NCI-H1092 treated with DMSO at 0.1 percent for 48 hours (cell line): ENCODE measurements around the gene DYSF.
"Not testable (repeated sequence)": the region's sequence is repeated elsewhere in the genome, so short reads cannot be mapped to it uniquely, and the experiment has no call there.

ENCODE experiments used
- DNase-seq: peaks from one replicate; lab custom pipeline; 2025; lab: John Stamatoyannopoulos, UW

Gene DYSF

DNA sequence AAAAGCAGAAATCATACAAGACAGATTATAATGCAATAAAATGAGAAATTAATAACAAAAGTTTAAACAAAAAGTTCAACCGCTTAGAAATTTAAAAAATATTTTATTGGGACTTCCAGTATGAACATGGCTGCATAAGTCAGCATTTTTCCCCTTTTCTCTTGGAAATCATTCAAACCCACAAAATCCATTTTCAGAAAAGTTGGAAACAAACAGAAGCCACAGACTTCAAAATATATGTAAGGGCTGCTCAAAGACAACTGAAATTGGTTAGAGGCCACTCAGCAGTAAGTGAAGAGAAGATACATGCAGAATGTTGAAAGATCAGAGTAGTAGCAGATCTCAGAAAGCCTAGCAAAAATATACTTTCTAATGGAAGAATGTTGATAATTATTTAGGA, 194.0 kb downstream of the DYSF start:
- no peak for DNase-seq

GRCh38 chr2:71655498-71655897, 202.1 kb downstream of the DYSF start:
- DNase-seq = no peak

DNA sequence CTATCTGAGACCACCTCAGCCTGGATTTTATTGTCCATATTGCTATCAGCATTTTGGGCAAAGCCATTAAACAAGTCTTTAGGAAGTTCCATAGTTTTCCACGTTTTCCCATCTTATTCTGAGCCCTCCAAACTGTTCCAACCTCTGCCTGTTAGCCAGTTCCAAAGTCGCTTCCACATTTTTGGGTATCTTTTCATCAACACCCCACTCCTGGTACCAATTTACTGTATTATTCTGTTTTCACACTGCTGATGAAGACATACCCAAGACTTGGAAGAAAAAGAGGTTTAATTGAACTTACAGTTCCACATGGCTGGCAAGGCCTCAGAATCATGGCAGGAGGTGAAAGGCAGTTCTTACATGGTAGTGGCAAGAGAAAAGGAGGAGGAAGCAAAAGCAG, 204.9 kb downstream of the DYSF start:
- DNase-seq = not testable (repeated sequence)

DNA sequence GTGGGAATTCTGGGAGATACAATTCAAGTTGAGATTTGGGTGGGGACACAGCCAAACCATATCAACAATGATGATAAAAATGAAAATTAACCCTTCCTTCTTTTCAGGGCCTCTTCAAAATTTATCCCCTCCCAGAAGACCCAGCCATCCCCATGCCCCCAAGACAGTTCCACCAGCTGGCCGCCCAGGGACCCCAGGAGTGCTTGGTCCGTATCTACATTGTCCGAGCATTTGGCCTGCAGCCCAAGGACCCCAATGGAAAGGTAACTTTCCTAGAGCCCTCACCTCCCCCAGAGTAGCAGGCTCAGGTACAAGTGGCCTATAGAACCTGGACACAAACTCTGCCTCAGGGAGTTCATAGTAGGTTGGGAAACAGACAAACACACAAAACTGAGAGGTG, 205.4 kb downstream of the DYSF start:
- no peak for DNase-seq

DNA sequence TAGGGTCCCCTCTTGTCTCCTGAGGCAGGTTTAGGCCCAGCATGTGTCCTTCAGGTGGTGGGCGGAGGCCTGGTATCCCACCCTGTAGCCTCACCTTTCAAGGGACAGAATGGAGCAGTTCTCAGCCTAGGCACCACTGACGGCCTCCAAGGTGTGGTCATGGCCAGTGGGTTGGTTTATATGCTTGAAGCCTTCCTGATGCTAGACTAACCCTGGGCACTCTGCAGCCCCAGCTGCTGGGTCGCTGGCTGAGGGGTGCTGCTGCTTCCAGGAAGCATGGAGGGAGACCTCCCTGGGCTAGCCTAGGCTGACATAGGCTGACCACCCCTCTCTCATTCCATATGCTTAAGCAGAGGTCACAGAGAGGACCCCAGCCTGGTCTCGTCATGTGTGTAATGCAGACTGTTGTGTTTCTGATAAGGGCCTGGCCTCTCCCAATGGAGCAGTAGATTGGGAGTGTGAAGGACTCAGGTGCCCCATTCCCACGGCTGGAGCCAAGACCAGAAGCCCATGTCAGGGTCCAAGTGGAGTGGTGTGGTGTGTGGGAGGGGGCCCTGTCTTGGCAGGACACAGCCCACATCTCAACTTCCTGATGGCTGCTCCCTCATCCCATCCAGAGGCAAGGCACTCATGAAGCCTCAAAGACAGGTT, 206.6 kb downstream of the DYSF start:
- no peak for DNase-seq

DNA sequence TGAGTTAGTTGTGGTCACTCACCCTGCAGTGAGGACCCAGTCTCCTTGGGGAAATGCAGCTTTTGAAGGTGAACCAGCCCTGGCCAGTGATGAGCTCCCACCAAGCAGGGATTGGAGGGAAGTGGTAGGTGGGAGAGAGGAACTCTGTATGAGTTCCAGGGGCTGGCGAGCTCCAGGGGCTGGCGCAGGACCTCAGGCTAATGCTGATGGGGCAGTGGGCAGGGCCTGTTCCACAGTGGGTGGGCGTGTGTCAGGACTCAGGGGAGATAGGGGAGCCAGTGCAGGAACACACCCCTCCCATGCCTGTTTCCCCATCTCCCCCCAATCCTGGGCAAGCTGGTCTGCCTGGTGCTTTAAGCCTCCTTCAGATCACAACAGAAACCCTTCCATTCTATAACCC, 208.4 kb downstream of the DYSF start:
- no peak for DNase-seq

DNA sequence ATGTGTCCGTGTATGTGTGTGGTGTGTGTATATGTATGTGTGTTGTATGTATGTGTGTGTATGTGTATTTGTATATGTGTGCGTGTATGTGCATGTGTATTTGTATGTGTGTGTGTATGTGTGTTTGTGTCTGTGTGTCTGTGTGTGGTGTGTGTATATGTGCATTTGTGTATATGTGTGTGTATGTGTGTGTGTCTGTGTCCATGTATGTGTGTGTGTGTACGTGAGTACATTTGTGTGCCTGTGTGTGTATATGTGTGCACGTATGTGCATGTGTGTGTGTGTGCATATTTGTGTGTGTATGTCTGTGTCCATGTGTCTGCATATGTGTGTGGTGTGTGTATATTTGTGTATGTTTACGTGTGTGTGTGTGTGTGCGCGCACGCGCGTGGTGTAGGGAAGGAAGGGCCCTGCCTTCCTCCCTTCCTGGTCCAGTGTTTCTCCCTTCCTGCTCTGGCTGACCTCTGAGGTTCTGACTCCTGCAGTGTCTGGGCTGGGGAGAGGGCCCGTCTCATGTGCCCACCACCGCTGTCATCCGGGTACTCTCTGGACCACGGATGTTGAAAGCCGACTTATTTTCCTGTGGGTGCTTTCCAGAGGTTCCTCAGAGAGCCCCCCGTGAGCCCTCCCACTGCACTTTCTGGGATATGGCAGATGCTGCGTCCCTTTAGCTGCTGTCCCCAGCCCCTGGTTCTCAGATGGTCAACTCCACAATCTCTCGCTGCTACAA, 209.5 kb downstream of the DYSF start:
- no peak for DNase-seq

DNA sequence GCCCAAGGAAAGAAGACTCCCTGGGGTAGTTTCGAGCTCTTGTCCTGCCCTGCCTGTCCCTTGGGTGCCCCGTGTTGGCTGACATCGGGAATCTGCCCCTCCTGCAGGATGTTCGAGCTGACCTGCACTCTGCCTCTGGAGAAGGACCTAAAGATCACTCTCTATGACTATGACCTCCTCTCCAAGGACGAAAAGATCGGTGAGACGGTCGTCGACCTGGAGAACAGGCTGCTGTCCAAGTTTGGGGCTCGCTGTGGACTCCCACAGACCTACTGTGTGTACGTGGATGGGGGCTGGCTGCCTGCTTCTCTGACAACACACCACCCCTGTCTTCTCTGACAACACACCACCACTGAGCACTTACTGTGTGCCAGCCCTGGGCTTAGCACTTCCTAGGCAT, 210.8 kb downstream of the DYSF start:
- DNase-seq = no peak

GRCh38 chr2:71665168-71666093, 212.1 kb downstream of the DYSF start:
- no peak for DNase-seq

DNA sequence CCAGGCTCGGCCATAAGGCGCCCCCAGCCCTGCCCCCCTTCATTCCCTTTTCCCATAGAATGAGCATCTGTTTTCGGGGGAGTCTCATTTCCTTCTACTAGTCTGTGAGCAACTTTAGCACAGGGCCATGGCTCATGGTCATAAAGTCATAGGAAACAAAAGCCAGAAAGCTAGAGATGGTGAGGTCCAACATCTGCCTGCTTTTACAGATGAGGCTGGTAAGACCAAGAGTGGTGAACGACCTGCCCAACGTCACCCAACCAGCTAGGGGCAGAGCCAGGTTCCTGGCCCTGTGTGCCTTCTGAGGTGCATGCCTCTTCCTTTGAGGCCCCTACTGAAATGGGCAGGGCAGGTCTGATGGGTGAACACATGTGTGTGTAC, 212.7 kb downstream of the DYSF start:
- no peak for DNase-seq

- no peak for DNase-seq
These were observed 214.2 kb downstream of the DYSF start for GRCh38 chr2:71667256-71668182.

GRCh38 chr2:71668326-71669057, 215.1 kb downstream of the DYSF start:
- DNase-seq = no peak

DNA sequence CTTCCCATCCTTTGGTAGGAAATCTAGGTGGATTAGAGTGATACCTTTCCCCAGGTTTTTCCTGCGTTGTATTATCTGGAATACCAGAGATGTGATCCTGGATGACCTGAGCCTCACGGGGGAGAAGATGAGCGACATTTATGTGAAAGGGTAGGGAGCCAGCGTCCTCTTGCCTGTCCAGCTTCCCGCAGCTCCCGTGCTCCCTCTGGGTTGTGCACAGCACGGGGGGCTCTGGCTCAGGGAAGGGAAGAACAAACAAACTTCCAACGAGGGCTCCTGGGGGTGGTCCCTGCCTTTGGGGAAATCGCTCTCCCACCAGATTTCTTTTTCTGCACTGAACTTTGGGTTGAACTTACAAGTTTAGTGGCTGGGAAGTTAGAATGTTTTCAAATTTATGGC, 215.7 kb downstream of the DYSF start:
- DNase-seq = no peak

DNA sequence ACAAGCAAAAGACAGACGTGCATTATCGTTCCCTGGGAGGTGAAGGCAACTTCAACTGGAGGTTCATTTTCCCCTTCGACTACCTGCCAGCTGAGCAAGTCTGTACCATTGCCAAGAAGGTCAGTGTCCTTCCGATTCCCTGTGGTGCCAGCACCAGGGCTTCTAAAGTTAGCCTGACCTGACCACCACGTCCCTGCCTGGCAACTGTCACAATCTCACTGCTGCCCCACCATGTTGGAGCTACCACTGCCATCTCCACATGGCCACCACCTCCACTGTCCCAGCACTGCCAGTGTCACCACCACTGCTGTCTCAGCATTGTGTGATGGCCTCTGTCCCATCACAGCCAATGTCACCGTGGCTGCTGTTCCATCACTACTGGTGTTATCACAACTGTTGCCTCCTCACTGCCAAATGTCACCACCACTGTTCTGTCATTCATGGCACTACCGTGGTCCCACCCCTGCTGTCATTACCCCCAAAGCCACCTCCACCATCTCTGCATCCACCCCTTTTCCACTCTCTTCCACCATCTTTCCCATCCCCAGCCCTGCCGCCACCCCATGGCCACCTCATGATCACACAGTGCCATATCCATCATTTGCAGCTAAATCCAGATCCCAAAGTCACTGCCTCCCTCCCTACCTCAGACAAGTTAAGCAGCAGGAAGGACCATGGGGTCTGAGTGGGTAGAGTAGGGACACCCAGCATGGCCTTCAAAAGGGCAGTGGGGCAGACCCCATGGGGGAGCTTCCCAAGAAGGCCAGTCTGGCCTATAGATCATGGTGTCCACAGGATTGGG, 216.5 kb downstream of the DYSF start:
- no peak for DNase-seq

GRCh38 chr2:71670430-71670795, 217.1 kb downstream of the DYSF start:
- DNase-seq = no peak

- DNase-seq = no peak
These were observed 218.0 kb downstream of the DYSF start for GRCh38 chr2:71671203-71671854.

- no peak for DNase-seq
These were observed 218.8 kb downstream of the DYSF start for GRCh38 chr2:71671895-71672825.
